Measurements from ENCODE around the gene SELENOV.

Gene SELENOV

DNA sequence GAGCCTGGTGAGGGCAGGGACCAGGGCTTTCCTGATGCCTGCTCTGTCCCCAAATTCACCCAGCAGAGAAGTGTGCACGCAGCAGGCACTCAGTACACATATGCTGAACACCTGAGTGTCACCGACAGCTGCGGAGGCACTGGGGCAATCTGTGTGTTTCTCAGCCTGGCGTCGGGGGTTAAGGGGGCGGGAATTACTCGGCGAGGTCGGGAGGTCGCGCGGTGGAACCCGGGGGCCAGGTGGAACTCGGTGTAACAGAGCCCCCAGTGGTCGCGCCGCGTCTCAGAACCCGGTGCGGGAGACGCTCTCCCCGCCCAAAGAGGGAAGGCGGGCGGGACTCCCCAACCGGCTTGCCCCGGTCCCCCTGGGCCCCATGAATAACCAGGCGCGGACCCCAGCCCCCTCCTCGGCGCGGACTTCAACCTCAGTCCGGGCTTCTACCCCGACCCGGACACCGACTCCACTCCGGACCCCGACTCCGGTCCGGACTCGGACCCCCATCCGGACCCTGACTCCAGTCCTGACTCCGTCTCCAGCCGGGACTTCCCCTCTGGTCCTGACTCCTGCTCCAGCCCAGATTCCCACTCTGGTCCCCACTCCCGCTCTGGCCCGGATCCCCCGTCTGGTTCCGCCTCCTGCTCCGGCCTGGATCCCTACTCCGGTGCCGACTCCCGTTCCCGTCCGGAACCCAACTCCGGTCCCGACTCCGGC is at the start of gene SELENOV (continued):
- TF ChIP-seq, protein P1, sequence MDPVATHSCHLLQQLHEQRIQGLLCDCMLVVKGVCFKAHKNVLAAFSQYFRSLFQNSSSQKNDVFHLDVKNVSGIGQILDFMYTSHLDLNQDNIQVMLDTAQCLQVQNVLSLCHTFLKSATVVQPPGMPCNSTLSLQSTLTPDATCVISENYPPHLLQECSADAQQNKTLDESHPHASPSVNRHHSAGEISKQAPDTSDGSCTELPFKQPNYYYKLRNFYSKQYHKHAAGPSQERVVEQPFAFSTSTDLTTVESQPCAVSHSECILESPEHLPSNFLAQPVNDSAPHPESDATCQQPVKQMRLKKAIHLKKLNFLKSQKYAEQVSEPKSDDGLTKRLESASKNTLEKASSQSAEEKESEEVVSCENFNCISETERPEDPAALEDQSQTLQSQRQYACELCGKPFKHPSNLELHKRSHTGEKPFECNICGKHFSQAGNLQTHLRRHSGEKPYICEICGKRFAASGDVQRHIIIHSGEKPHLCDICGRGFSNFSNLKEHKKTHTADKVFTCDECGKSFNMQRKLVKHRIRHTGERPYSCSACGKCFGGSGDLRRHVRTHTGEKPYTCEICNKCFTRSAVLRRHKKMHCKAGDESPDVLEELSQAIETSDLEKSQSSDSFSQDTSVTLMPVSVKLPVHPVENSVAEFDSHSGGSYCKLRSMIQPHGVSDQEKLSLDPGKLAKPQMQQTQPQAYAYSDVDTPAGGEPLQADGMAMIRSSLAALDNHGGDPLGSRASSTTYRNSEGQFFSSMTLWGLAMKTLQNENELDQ (tag by site-specific recombination; IDR thresholded peaks at IDR 0.05; ENCODE audit: low read depth) = no peak
- TF ChIP-seq MYNN (tag by site-specific recombination; IDR thresholded peaks at IDR 0.05; ENCODE audit: borderline replicate concordance) = no peak
- no peak for TF ChIP-seq ZNF514 (tag by site-specific recombination; IDR thresholded peaks at IDR 0.05)
- TF ChIP-seq, protein P2, sequence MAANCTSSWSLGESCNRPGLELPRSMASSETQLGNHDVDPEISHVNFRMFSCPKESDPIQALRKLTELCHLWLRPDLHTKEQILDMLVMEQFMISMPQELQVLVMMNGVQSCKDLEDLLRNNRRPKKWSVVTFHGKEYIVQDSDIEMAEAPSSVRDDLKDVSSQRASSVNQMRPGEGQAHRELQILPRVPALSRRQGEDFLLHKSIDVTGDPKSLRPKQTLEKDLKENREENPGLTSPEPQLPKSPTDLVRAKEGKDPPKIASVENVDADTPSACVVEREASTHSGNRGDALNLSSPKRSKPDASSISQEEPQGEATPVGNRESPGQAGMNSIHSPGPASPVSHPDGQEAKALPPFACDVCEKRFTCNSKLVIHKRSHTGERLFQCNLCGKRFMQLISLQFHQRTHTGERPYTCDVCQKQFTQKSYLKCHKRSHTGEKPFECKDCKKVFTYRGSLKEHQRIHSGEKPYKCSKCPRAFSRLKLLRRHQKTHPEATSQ (tag by site-specific recombination; IDR thresholded peaks at IDR 0.05) = 0 out of 2 replicates have a peak, but pooled peaks have one; percentile 28
- TF ChIP-seq ZNF223 (tag by site-specific recombination; IDR thresholded peaks at IDR 0.05) = no peak
- TF ChIP-seq ZNF350 (tag by site-specific recombination; IDR thresholded peaks at IDR 0.05) = no peak
- TF ChIP-seq, protein P3, sequence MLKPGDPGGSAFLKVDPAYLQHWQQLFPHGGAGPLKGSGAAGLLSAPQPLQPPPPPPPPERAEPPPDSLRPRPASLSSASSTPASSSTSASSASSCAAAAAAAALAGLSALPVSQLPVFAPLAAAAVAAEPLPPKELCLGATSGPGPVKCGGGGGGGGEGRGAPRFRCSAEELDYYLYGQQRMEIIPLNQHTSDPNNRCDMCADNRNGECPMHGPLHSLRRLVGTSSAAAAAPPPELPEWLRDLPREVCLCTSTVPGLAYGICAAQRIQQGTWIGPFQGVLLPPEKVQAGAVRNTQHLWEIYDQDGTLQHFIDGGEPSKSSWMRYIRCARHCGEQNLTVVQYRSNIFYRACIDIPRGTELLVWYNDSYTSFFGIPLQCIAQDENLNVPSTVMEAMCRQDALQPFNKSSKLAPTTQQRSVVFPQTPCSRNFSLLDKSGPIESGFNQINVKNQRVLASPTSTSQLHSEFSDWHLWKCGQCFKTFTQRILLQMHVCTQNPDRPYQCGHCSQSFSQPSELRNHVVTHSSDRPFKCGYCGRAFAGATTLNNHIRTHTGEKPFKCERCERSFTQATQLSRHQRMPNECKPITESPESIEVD (tag by site-specific recombination; IDR thresholded peaks at IDR 0.05) = no peak
- TF ChIP-seq ZNF23 (tag by site-specific recombination; IDR thresholded peaks at IDR 0.05; ENCODE audit: borderline replicate concordance) = no peak
- no peak for TF ChIP-seq ZNF76 (tag by site-specific recombination; IDR thresholded peaks at IDR 0.05; ENCODE audit: borderline replicate concordance, low read depth)
- peak; percentile 51; the same call in 1 of the 2 replicates for TF ChIP-seq SP7 (tag by site-specific recombination; IDR thresholded peaks at IDR 0.05)
- TF ChIP-seq ZNF2 (tag by site-specific recombination; IDR thresholded peaks at IDR 0.05) = 0 out of 2 replicates have a peak, but pooled peaks have one; percentile 20
- TF ChIP-seq, protein P4, sequence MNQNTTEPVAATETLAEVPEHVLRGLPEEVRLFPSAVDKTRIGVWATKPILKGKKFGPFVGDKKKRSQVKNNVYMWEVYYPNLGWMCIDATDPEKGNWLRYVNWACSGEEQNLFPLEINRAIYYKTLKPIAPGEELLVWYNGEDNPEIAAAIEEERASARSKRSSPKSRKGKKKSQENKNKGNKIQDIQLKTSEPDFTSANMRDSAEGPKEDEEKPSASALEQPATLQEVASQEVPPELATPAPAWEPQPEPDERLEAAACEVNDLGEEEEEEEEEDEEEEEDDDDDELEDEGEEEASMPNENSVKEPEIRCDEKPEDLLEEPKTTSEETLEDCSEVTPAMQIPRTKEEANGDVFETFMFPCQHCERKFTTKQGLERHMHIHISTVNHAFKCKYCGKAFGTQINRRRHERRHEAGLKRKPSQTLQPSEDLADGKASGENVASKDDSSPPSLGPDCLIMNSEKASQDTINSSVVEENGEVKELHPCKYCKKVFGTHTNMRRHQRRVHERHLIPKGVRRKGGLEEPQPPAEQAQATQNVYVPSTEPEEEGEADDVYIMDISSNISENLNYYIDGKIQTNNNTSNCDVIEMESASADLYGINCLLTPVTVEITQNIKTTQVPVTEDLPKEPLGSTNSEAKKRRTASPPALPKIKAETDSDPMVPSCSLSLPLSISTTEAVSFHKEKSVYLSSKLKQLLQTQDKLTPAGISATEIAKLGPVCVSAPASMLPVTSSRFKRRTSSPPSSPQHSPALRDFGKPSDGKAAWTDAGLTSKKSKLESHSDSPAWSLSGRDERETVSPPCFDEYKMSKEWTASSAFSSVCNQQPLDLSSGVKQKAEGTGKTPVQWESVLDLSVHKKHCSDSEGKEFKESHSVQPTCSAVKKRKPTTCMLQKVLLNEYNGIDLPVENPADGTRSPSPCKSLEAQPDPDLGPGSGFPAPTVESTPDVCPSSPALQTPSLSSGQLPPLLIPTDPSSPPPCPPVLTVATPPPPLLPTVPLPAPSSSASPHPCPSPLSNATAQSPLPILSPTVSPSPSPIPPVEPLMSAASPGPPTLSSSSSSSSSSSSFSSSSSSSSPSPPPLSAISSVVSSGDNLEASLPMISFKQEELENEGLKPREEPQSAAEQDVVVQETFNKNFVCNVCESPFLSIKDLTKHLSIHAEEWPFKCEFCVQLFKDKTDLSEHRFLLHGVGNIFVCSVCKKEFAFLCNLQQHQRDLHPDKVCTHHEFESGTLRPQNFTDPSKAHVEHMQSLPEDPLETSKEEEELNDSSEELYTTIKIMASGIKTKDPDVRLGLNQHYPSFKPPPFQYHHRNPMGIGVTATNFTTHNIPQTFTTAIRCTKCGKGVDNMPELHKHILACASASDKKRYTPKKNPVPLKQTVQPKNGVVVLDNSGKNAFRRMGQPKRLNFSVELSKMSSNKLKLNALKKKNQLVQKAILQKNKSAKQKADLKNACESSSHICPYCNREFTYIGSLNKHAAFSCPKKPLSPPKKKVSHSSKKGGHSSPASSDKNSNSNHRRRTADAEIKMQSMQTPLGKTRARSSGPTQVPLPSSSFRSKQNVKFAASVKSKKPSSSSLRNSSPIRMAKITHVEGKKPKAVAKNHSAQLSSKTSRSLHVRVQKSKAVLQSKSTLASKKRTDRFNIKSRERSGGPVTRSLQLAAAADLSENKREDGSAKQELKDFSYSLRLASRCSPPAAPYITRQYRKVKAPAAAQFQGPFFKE (tag by site-specific recombination; IDR thresholded peaks at IDR 0.05; ENCODE audit: borderline replicate concordance) = no peak
- peak; percentile 98 for TF ChIP-seq ZNF600 (tag by site-specific recombination; IDR thresholded peaks at IDR 0.05)
- TF ChIP-seq, protein P5, sequence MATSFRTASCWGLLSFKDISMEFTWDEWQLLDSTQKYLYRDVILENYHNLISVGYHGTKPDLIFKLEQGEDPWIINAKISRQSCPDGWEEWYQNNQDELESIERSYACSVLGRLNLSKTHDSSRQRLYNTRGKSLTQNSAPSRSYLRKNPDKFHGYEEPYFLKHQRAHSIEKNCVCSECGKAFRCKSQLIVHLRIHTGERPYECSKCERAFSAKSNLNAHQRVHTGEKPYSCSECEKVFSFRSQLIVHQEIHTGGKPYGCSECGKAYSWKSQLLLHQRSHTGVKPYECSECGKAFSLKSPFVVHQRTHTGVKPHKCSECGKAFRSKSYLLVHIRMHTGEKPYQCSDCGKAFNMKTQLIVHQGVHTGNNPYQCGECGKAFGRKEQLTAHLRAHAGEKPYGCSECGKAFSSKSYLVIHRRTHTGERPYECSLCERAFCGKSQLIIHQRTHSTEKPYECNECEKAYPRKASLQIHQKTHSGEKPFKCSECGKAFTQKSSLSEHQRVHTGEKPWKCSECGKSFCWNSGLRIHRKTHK (tag by site-specific recombination; IDR thresholded peaks at IDR 0.05) = no peak
- no peak for TF ChIP-seq ZNF777 (tag by site-specific recombination; IDR thresholded peaks at IDR 0.05; ENCODE audit: borderline replicate concordance)
- TF ChIP-seq ZNF701 (tag by site-specific recombination; IDR thresholded peaks at IDR 0.05) = no peak
- TF ChIP-seq KLF8 (tag by site-specific recombination; IDR thresholded peaks at IDR 0.05) = no peak
- TF ChIP-seq, protein P6, sequence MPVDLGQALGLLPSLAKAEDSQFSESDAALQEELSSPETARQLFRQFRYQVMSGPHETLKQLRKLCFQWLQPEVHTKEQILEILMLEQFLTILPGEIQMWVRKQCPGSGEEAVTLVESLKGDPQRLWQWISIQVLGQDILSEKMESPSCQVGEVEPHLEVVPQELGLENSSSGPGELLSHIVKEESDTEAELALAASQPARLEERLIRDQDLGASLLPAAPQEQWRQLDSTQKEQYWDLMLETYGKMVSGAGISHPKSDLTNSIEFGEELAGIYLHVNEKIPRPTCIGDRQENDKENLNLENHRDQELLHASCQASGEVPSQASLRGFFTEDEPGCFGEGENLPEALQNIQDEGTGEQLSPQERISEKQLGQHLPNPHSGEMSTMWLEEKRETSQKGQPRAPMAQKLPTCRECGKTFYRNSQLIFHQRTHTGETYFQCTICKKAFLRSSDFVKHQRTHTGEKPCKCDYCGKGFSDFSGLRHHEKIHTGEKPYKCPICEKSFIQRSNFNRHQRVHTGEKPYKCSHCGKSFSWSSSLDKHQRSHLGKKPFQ (tag by site-specific recombination; IDR thresholded peaks at IDR 0.05) = no peak
- TF ChIP-seq ZNF138 (tag by site-specific recombination; IDR thresholded peaks at IDR 0.05; ENCODE audit: borderline replicate concordance) = no peak
- TF ChIP-seq, protein P7, sequence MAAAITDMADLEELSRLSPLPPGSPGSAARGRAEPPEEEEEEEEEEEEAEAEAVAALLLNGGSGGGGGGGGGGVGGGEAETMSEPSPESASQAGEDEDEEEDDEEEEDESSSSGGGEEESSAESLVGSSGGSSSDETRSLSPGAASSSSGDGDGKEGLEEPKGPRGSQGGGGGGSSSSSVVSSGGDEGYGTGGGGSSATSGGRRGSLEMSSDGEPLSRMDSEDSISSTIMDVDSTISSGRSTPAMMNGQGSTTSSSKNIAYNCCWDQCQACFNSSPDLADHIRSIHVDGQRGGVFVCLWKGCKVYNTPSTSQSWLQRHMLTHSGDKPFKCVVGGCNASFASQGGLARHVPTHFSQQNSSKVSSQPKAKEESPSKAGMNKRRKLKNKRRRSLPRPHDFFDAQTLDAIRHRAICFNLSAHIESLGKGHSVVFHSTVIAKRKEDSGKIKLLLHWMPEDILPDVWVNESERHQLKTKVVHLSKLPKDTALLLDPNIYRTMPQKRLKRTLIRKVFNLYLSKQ (tag by site-specific recombination; IDR thresholded peaks at IDR 0.05; ENCODE audit: borderline replicate concordance) = no peak
- no peak for TF ChIP-seq ZNF558 (tag by site-specific recombination; IDR thresholded peaks at IDR 0.05)
- TF ChIP-seq WT1 (tag by site-specific recombination; IDR thresholded peaks at IDR 0.05) = 0 out of 2 replicates have a peak, but pooled peaks have one; percentile 16
